ENCODE data around the gene TNIK. TPM values are rescaled to one million over a fixed set of nuclear protein-coding genes. Genes with fewer than 3 reads are reported as not detected.
A peak's percentile ranks its signal among the peaks of the same experiment; 100 is the strongest.

Gene TNIK
- total and polyA plus RNA-seq, 10 of the 15 experiments (the other 5 are each of a cell fraction or from before 2014, with no cell fraction given): 13.9 to 74.3 (median 48.2) TPM

DNA sequence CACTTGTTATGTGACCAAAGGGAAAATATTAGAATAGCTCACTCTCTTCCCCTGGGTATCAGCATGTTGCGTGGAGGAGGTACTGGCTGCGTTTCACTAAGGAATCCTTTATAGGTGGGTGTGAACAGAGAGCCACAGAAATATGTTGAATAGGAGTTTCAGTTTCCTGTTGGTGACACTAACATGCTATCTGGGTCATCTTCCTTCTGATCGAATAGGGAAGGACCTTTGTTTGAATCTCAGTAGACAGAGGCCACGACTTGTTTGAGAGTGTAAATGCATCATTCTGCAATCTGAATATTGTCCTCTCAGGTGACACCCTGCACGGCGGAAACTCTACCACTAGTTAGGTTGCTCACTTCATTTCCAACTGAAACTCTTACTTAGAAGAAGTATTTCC, 275.8 kb downstream of the TNIK start:
- FAIRE-seq (peak; percentile 72), ATAC-seq (peak; percentile 91), DNase-seq (ENCODE audit: low read depth, low spot score) (peak; percentile 76)
- 6% methylated on average over 6 of the region's 6 CpGs for WGBS (ENCODE audit: insufficient coverage, insufficient replicate concordance, low lambda C conversion rate, missing lambda C conversion rate)
- ChIA-PET CTCF (interaction anchor here (1.0 to 2.2 kb wide), 2 partner anchors 21 to 382 kb away, joined by 3 to 9 read pairs; no protein-coding TSS in a partner anchor), RAD21 (ENCODE audit: unreplicated experiment) (interaction anchor here (0.6 kb wide), 1 partner anchor 101 kb away, joined by 6 read pairs; no protein-coding TSS in a partner anchor), POLR2A (no interaction called here), SMC1A (ENCODE audit: uncharacterized antibody, unreplicated experiment) (interaction anchor here (0.6 to 2.0 kb wide), 2 partner anchors 71 to 192 kb away, joined by 3 to 6 read pairs; no protein-coding TSS in a partner anchor)
- intact Hi-C loops (cut with micrococcal nuclease; ENCODE audit: unreplicated experiment): loop anchor here (2.0 to 10.0 kb wide), 3 partner anchors 70 to 650 kb away; no protein-coding TSS in a partner anchor
- H3K4me2 ChIP-seq (ENCODE audit: control insufficient read depth, insufficient read depth): peak overlapping the region; percentile 46
- H3K4me3 ChIP-seq: no peak overlapping the region
- H3K79me2 ChIP-seq (ENCODE audit: control insufficient read depth, insufficient read depth, low read length): peaks cover 13% of the 10 kb centered on the region
- no peaks in the 10 kb centered on the region; the same call in 2 of the 3 replicates for H3K9me3 ChIP-seq (replicated peaks; ENCODE audit: control insufficient read depth, insufficient read depth, low read length)
- H3K27ac ChIP-seq (ENCODE audit: control insufficient read depth, insufficient read depth): peak overlapping the region; percentile 66
- H4K20me1 ChIP-seq (ENCODE audit: control insufficient read depth, insufficient read depth): no peaks in the 10 kb centered on the region
- no TSS peak for BruUV-seq (replicated peaks)
- in situ Hi-C loops (cut with MboI): no loop called here
- peaks cover 36% of the 10 kb centered on the region for H3K4me1 ChIP-seq (ENCODE audit: control insufficient read depth, insufficient read depth, low read length)
- H2AFZ ChIP-seq (ENCODE audit: control insufficient read depth, low read depth, low read length): no peak overlapping the region
- no peak overlapping the region for H3K9ac ChIP-seq (ENCODE audit: control insufficient read depth, insufficient read depth, low read length)
- H3K27me3 ChIP-seq (replicated peaks in 1 of 2; ENCODE audit: control insufficient read depth in 2 of 2, insufficient read depth in 2 of 2, low read length in 1 of 2): no peaks in the 10 kb centered on the region
- peaks cover 7 to 30% of the 10 kb centered on the region in 2 experiments; a peak in 3 of 4 replicates for H3K36me3 ChIP-seq (ENCODE audit: control insufficient read depth in 2 of 2, insufficient read depth in 2 of 2, low read length in 1 of 2)
- TF ChIP-seq JUND (IDR thresholded peaks at IDR 0.05; ENCODE audit: low read depth, low read length) (no peak), CBX5 (IDR thresholded peaks at IDR 0.05; ENCODE audit: low read depth) (no peak), ZSCAN29 (IDR thresholded peaks at IDR 0.05) (no peak), CHD1 (IDR thresholded peaks at IDR 0.05; ENCODE audit: low read depth, low read length) (no peak), MYB (IDR thresholded peaks at IDR 0.05; ENCODE audit: borderline replicate concordance, low read depth, low read length) (no peak), STAT3 (IDR thresholded peaks at IDR 0.05; ENCODE audit: low read depth, low read length) (no peak), MTA2 (IDR thresholded peaks at IDR 0.05; ENCODE audit: low read depth) (peak; percentile 66; the same call in 1 of the 2 replicates), FOS (IDR thresholded peaks at IDR 0.05; ENCODE audit: borderline replicate concordance, extremely low read depth, insufficient read length) (no peak), HDAC2 (IDR thresholded peaks at IDR 0.05) (no peak), SMC3 (IDR thresholded peaks at IDR 0.05; ENCODE audit: borderline replicate concordance, low read length) (no peak), SREBF2 (IDR thresholded peaks at IDR 0.05; ENCODE audit: low read length) (no peak), LARP7 (IDR thresholded peaks at IDR 0.05) (no peak), MEF2B (IDR thresholded peaks at IDR 0.05; ENCODE audit: partially characterized antibody, poor library complexity, severe bottlenecking) (peak; percentile 78), SRF (IDR thresholded peaks at IDR 0.05; ENCODE audit: low read depth in 2 of 2, low read length in 2 of 2) (no peak), ZBTB33 (IDR thresholded peaks at IDR 0.05) (no peak), PKNOX1 (IDR thresholded peaks at IDR 0.05) (no peak), PAX5 (IDR thresholded peaks at IDR 0.05; ENCODE audit: borderline replicate concordance, low read depth, low read length) (no peak), TARDBP (IDR thresholded peaks at IDR 0.05; ENCODE audit: borderline replicate concordance) (no peak), ZNF207 (IDR thresholded peaks at IDR 0.05; ENCODE audit: borderline replicate concordance) (no peak)
- TF ChIP-seq, protein P1, sequence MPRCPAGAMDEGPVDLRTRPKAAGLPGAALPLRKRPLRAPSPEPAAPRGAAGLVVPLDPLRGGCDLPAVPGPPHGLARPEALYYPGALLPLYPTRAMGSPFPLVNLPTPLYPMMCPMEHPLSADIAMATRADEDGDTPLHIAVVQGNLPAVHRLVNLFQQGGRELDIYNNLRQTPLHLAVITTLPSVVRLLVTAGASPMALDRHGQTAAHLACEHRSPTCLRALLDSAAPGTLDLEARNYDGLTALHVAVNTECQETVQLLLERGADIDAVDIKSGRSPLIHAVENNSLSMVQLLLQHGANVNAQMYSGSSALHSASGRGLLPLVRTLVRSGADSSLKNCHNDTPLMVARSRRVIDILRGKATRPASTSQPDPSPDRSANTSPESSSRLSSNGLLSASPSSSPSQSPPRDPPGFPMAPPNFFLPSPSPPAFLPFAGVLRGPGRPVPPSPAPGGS (IDR thresholded peaks at IDR 0.05; ENCODE audit: borderline replicate concordance, insufficient read depth, low read depth, low read length, poor library complexity, severe bottlenecking): no peak
- TF ChIP-seq, protein P2, sequence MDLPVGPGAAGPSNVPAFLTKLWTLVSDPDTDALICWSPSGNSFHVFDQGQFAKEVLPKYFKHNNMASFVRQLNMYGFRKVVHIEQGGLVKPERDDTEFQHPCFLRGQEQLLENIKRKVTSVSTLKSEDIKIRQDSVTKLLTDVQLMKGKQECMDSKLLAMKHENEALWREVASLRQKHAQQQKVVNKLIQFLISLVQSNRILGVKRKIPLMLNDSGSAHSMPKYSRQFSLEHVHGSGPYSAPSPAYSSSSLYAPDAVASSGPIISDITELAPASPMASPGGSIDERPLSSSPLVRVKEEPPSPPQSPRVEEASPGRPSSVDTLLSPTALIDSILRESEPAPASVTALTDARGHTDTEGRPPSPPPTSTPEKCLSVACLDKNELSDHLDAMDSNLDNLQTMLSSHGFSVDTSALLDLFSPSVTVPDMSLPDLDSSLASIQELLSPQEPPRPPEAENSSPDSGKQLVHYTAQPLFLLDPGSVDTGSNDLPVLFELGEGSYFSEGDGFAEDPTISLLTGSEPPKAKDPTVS (IDR thresholded peaks at IDR 0.05; ENCODE audit: low read depth, low read length): no peak

All from GM12878 (cell line).